GM06990 (cell line): ENCODE data around the gene SLC26A6.

Experiments
- DNase-seq: peaks from one replicate; pipeline ENCODE4 v3.0.0-alpha.2; 2011; ENCODE audit not compliant: insufficient read length; ENCODE audit errors: extremely low read depth
- H3K27me3 ChIP-seq: replicated peaks from 2 replicates; pipeline ENCODE4 v1.6.0; 2011; ENCODE audit warnings: low read length; ENCODE audit not compliant: control insufficient read depth, insufficient read depth
- H3K36me3 ChIP-seq: 2 replicates; pipeline ENCODE4 v1.5.1; 2011; ENCODE audit warnings: low read length; ENCODE audit not compliant: control insufficient read depth, insufficient read depth
- H3K4me3 ChIP-seq: replicated peaks from 2 replicates; pipeline ENCODE4 v1.5.1; 2011; ENCODE audit warnings: low read depth, mild to moderate bottlenecking, control low read depth, low read length
- TF ChIP-seq, protein P1 (sequence below): IDR thresholded peaks from 2 replicates; pipeline ENCODE4 v1.5.1; 2011; ENCODE audit warnings: low read length, control low read depth, mild to moderate bottlenecking, inconsistent platforms; ENCODE audit not compliant: insufficient read depth, poor library complexity, severe bottlenecking

Gene SLC26A6

DNA sequence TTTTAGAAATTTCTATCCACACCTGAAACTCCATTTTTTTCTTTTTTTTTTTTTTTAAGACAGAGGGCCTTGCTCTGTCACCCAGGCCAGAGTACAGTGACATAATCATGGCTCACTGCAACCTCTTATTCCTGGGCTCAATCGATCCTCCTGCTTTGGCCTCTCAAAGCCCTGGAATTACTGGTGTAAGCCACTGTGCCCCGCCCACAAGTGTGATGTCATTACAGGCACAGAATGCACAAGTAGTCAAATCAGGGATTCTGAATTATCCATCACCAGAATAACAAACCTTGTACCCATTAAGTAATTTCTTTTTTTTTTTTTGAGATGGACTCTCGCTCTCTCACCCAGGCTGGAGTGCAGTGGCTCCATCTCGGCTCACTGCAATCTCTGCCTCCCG is 27.7 kb downstream of the SLC26A6 start:
- no peak for DNase-seq
- H3K36me3 ChIP-seq: peaks cover 30% of the 10 kb centered on the region
- TF ChIP-seq, protein P1, sequence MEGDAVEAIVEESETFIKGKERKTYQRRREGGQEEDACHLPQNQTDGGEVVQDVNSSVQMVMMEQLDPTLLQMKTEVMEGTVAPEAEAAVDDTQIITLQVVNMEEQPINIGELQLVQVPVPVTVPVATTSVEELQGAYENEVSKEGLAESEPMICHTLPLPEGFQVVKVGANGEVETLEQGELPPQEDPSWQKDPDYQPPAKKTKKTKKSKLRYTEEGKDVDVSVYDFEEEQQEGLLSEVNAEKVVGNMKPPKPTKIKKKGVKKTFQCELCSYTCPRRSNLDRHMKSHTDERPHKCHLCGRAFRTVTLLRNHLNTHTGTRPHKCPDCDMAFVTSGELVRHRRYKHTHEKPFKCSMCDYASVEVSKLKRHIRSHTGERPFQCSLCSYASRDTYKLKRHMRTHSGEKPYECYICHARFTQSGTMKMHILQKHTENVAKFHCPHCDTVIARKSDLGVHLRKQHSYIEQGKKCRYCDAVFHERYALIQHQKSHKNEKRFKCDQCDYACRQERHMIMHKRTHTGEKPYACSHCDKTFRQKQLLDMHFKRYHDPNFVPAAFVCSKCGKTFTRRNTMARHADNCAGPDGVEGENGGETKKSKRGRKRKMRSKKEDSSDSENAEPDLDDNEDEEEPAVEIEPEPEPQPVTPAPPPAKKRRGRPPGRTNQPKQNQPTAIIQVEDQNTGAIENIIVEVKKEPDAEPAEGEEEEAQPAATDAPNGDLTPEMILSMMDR: no peak

DNA sequence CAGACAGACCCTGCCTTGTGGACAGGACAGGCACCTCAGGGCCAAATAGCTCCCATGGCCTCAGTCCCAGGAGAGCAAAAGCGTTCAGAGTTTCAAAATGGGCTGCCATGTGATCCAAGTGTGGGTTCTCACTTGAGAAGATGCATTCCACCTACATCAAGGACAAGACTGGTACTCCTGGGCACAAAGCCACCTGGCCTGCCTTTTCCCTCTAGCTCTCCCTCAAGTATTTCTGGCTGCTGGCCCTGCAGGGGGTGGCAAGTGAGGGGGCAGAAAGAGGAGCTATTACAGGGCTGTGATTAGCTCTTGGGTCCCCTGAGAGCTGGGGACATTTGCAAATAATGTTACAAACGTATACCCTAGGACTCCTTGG is 33.7 kb downstream of the SLC26A6 start:
- no peaks in the 10 kb centered on the region for H3K27me3 ChIP-seq
- peaks cover 60% of the 10 kb centered on the region for H3K36me3 ChIP-seq
- TF ChIP-seq, protein P1: no peak
- H3K4me3 ChIP-seq: no peak overlapping the region
- DNase-seq: no peak

More for the DNA sequence above, 27.7 kb downstream of the SLC26A6 start:
- H3K4me3 ChIP-seq: no peak overlapping the region
- no peaks in the 10 kb centered on the region for H3K27me3 ChIP-seq

GRCh38 chr3:48600711-48601621 is 34.3 kb downstream of the SLC26A6 start:
- TF ChIP-seq, protein P1: no peak
- no peak for DNase-seq
- H3K4me3 ChIP-seq: no peak overlapping the region
- H3K36me3 ChIP-seq: peaks cover 60% of the 10 kb centered on the region
- no peaks in the 10 kb centered on the region for H3K27me3 ChIP-seq

GRCh38 chr3:48599509-48600285 is 35.6 kb downstream of the SLC26A6 start:
- DNase-seq: no peak
- Histone ChIP-seq H3K4me3 (no peak overlapping the region), H3K36me3 (peaks cover 48% of the 10 kb centered on the region), H3K27me3 (no peaks in the 10 kb centered on the region)
- TF ChIP-seq, protein P1: no peak

DNA sequence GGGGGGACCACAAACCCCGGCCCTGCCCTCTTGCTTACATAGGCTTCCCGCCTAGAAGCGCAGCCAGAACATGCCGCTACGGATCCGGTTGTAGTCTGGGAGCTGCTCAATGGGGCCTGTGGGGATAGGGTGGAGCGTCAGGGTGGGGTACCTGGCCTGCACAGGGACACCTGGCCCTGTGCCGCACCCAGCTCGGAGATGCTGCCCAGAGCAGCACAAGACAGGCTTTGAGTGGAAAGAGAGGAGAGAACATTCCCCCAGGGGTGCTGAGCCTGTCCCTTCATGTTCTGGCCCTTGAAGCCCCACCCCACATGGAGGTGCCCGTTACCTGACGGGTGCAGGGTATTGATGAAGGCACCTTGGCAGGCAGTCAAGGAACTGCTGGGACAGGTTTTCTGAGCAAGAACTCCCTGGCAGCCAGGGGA is 36.2 kb downstream of the SLC26A6 start:
- no peak for DNase-seq
- no peak overlapping the region for H3K4me3 ChIP-seq

More for the DNA sequence above, 36.2 kb downstream of the SLC26A6 start:
- no peaks in the 10 kb centered on the region; the same call in 1 of the 2 replicates for H3K27me3 ChIP-seq
- peaks cover 43% of the 10 kb centered on the region for H3K36me3 ChIP-seq
- TF ChIP-seq, protein P1: no peak
